ENCODE data around the gene XXYLT1.
"Not testable (repeated sequence)": the region's sequence is repeated elsewhere in the genome, so short reads cannot be mapped to it uniquely, and the experiment has no call there.

Gene XXYLT1

DNA sequence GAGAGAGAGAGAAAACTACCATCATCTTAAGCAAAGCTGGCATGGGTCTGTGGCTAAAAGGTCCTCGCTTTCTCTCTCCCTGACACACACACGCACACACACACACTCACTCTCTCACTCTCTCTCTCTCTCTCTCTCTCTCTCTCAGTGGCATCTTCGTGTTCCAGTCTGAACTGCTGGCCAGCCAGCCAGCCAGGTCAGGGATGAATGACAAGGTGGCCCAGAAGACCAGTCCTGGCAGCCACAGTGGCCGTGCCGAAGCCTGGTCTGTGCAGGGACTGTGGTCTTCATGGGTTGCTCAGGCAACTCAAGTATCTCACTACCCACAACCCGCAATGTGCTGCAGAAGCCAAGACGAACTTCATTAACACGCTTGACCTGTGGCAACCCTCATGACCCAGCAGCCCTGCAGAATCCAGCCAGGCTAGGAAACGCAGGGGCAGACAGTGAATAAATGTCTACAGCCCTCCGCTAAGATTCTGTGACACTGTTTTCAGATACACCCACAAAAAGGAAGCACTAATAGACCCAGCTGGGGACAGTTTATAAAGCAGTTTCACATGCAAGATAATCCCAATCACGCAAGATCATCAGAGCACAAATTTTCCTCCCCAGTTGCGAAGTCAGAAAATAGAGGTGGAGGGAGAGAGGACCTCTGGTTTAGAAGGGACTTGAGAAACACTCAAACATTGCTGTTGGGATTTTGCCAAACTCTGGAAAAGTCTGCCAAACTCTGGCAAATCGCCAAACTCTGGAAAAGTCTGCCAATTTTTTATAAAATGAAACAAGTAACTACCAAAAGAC, 66.4 kb downstream of the XXYLT1 start:
- DNase-seq = no peak

DNA sequence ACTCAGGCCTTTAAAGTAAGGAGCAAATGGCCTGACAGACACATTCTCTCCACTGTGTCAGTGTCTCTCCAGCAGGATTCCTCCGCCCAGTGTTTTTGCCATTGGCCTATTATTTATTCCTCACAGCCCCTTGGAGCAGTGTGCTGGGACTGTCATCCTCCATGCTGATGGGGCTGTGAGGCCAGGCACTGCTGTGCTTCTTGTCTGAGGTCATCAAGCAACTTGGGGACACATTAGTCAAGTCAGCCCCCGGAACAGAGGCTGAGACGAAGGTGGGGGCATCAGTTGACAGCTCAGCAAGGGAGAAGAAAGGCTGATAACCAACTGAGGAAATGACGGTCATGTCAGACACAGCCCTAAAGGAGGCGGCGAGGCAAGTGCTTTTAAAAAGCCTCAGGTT, 67.4 kb downstream of the XXYLT1 start:
- no peak for DNase-seq

DNA sequence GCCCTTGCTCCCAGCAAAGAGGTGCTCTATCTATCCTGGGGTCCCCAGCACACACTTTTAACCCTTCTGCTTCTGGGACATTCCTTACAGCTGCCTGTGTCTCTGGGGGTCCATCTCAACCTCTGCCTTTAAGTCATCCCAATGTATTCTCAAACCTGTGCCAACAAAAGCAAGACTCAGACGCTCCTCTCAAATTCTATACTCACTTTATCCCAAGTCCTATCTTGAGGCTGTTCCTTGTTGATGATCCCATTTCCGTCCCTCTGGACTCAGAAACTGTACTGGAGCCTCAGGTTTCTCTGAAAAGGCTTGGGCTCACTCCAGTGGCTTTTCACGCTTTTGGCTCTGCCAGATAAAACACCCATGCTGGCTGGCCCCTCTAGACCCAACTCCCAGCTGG, 69.7 kb downstream of the XXYLT1 start:
- DNase-seq = no peak

DNA sequence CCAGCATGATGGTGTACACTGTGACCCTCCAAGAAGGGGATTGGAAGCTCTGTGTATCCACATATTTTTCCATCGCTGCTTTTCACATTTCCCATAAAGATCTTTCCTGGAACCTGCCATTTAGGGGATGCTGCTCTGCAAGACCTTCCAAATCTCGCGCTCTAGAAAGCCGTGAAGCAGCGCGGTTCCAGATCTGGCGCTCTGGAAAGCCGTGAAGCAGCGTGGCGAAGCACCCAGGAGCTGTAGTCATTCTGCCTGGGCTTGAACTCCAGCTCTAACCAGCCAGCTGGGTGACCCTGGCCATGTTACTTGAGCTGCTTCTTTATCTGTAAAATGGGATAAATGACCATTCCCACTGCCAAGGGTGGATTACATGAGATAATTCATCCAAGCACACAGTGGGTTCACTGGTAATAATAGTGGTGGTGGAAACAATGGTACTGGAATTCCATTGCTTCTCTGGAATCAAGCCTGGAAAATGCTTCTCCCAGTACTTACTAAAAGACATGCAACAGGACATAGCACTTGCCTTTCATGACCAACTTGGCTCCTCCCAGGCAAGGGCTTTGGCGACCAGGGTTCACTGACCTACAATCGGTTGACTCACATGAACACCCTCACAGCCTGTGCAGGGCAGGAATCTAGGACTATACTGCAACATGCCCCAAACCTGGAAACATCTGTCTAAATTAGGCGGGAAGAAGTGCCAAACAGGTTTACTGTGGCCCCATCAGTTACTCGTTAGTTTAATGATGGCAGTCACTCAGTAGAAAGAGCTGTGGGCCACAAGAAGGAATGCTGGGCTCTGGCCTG, 70.7 kb downstream of the XXYLT1 start:
- DNase-seq = no peak

DNA sequence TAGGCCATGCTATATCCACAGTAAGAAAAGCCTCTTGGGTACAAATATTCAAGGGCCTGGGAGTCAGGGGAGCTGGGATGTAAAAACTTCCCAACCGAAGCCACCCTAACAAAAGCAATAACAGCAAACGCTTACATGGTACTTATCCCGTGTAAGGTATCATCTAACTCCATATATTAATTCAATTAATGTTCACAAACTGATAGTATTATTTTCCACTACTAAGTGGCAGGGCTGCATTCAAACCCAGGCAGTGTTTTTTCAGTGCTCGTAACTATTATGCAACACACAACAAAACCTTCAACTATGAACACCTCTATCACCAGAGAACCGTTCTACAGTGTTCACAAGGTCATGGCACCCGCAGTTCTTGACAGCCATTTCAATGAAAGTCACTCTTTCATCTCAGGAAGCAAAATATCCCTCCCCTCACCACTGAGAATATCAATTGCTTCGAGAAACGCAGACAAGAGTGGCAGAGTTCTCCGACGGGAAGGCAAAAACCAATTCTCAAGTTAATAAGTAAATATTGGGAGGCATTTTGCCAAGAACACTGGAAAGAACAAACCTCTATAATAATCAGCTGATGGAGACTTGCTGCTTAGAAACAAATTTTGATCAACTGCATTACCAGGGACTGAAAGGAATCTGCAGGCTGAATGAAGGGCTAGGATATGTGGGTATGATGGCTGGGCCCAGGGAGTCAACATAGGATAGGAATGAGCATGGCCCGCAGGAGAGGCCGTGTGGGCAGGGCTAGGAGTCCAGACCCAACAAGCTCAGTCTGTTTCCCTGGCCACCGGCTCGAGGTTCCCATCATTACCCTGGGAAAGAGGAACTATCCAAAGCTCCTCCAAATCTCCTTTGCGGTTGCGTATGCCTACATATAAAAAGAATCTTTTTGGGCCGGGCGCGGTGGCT, 72.3 kb downstream of the XXYLT1 start:
- no peak for DNase-seq

DNA sequence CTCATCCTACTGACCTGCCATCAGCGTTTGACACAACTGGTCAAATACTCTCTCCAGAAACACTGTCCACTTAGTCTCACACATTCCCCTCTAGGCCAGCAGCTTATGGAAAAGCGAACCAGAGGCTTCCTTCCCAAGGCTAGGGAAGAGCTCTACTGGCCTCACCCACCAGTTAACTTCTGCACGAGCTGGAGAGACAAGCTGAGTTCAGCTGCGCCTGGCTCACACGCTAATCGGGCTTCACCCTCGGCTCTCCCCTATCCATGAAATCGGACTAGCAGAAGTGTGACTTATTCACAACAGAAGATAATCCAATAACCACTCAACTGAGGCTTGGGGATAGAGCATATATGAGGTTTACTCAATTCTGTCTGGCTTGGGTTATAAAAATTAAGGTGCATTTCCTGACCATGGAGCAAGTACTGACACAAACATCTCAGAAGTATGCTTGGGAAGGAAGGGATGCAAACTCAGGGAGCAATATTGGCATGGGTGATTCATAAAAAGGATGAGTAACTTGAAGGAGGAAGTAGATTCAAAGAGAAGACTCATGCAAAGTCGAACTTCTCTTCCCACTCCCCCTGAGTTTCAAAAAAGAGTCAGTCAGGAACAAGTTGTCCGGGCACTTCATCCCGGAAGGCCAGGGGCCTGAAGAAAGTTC, 73.1 kb downstream of the XXYLT1 start:
- peak; percentile 85 for DNase-seq

DNA sequence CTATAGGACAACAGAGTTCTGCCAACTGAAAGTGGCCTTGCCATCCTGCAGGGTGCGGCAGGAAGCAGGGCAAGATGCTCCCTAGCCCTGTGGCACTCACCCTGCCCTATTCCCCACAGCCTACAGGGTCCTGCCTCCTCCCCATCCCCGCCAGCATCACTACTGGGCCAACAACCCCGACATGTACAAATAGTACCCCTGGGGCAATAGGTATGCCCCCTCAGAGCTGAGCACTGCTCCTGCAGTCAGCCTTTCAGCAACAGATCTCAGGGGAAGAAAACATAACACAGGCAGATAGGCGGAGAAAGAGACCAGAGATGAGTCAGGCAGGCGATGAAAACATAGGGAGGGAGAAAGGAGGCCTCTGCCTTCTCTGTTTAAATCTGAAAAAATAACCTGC, 74.7 kb downstream of the XXYLT1 start:
- DNase-seq = peak; percentile 56

DNA sequence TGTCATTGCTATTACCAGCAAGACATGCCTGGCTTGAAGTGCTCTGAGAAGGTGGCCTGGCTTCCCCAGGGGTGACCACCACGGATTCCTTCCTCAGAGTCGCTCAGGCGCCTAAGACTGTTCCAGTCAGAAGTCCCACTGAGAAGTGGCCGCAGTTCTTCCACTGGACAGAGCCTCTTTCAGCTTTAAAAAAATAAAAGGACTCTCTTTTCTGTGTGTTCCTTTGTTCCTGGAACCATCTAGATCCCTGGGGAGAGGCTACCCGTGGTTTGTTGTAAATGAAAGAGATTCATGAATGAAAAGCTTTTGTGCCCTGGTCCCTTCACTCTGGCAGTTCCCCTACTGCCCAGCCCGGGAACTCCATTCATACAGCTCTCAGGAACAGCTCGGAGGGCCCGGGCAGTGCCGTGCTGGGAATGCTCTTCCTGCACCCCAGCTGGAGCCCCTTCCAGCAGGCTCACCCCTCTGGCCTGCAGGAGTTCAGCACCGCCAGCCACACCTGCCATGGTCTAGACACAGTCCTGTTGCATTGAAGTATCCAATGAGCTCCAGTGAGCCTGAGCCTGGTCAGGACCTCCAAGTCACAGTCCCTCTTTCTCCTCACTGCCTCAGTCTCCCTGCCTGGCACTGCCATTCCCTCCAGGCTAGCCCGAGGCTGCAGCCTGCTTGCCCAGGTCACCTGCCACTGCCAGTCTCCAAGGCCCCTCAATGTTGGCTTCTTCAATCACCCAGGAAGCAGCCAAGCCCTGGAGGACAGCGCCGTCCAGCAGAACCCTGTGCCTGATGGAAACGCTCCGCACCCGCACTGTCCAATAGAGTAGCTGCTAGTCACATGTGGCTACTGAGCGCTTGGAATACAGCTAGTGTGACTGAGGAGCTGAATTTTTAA, 75.4 kb downstream of the XXYLT1 start:
- DNase-seq = no peak

DNA sequence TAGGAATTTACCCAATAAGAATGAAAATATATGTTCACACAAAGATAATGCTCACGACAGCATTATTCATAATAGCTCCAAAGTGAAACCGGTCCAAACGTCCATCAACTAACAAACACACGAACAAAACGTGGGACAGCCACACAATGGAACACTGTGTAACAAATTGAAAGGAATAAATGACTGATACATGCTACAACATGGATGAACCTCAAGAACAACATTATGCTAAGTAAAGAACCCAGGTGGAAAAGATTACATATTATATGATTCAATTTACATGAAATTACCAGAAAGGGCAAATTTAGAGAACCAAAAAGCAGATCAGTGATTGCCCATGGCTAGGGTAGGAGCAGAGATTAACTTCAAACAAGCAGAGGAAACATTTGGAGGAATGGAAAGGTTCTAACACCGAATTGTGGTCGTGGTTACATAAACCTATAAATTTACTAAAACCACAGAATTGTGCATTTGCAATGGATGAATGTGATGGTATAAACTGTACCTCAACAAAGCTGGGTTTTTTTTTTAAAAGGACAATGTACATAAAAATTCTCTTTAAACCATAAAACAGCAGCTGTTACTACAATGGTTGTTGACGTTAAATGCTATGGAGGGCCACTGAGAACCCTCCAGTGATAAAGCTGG, 76.3 kb downstream of the XXYLT1 start:
- no peak for DNase-seq

DNA sequence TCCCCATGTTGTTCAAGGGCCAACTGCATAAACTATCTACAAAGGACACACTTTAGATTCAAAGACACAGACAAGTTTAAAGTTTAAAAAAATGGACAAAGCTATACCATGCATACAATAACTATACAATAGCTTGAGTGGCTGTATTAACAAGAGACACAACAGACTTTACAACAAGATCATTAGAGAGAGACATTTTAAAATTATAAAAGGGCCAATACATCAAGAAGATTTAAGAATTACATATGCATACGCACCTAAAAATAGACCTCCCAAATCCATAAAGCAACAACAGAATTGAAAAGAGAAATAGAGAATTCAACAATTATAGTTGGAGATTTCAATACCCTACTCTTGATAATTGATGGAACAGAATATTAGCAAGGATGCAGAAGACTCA, 79.4 kb downstream of the XXYLT1 start:
- DNase-seq = no peak

DNA sequence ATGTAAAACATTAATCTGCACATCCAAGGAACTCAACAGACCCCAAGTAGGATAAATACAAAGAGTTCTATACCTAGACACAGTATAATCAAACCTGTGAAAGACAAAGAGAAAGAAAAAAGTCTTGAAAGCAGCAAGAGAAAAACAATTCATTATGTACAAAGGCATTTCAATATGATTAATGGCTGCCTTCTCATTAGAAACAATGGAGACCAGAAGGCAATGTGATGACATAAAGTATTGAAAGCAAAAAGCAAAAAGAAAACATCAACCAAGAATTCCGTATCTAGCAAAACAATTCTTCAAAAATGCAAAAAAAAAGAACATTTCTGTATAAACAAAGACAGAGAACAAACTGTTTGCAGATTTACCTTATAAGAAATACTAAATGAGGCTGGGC, 81.1 kb downstream of the XXYLT1 start:
- no peak for DNase-seq

DNA sequence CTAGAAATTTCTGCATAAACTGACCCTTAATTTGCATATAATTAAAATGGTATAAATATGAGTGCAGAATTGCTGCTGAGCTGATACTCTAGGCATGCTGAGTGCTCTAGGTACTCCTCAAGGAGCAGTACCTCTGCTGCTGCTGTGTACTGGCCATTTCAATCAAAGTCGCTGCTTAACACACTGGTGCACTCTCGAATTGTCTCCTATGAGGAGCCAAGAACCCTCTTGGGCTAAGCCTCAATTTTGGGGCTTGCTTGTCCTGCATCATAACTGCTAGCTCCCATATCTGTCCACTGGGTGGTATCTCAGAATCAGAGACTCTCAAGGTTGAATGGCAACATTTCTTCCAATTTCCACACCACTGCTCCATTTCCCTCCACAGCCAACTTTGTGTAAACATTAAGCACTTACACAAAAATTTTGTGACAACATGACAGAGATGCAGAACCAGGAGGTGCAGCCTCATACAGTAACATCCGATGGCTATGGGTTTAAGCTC, 82.5 kb downstream of the XXYLT1 start:
- no peak for DNase-seq

DNA sequence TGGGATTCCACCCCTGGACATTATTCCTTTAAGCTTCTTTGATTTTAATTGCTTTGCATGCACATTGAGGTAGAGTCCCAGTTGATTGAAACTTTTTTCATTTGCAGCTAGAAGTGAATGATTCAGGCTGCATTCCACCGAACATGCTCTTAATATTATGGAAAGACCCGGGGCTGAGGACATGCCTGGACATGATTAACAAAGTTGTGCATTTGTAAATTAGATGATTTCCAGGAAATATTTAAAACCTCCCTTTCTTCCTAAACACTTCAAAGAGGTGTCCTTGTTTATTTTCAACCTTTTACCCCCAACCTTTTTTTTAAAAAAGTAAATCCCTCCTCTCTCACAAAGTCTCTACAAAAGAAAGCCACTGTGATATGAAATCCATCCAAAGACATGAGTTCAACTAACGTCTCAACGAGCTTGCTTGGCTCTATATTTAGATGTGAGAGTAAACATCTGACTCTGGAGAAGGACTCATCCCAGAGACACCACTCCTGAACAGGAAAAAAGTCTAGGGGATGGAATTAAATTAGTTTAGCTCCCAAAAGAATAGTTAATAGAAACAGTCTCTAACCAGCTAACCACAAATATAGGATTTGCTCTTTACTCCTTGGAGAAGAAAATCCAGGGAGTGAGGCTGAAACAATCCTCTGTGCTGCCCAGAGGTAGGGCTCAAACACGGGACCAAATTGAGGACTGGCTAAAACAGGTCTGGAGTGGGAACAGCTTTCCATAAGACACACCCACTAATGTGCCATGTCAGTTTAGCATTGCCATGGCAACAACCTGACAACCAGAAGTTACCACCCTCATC, 83.1 kb downstream of the XXYLT1 start:
- DNase-seq = peak; percentile 44

DNA sequence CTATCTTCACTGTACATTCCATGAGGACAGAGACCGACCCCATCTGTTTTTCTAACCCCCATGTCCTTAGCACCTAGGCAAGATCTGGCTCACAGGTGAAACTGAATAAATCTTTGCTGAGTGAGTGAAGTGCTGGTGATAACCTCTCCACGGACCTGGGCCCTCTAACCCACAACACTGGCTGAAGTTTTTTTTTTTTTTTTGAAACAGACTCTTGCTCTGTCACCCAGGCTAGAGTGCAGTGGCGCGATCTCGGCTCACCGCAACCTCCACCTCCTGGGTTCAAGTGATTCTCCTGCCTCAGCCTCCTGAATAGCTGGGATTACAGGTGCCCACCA, 84.3 kb downstream of the XXYLT1 start:
- DNase-seq = not testable (repeated sequence)

DNA sequence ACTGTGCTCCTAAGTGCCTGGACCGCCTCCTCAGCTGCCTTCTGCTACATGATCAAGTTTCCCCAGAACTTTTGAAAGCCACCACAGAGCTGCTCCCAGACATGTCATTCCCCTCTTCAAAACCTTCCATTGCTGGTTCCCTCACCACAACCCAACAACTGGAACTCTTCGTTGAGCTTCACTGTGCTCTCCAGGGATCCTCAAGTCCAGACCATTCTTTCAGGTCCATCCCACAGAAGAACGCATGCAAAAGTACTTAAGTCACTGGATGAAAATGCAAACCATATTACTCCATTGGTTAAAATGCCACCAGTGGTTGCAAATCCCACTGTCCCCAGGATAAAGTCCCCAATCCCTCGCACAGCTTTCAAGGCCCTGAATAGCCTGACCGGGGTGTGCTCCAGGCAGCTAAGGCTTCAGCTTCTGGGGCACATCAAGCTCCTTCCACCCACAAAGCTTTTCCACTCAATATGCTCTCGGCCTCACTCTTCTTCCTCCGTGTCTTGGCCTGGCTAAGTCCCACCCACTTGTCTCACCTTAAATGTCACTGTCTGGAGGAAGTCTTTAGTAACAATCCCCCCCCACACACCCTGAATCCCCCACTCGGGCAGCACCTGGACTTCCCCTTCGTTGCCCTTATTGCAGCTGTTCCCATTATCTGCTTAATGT, 84.8 kb downstream of the XXYLT1 start:
- no peak for DNase-seq

DNA sequence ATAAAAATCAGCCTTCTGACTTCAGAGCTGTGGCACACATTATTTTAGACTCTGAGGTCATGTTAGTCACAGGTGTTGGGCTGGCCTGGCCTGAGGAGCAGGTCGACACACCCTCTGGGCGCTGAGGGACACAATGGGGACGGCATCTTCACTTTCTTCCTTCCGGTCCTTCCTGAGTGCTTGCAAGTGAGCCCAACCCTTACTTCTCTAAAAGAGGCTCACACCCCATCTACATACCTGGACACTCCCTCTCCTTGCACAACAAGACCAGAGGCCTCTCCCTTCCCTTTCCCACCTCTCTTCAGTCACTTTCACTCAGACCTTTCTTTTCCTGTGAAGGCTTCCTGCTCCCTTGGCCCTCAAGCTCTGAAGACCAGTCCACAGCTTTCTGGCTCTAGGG, 85.4 kb downstream of the XXYLT1 start:
- no peak for DNase-seq

DNA sequence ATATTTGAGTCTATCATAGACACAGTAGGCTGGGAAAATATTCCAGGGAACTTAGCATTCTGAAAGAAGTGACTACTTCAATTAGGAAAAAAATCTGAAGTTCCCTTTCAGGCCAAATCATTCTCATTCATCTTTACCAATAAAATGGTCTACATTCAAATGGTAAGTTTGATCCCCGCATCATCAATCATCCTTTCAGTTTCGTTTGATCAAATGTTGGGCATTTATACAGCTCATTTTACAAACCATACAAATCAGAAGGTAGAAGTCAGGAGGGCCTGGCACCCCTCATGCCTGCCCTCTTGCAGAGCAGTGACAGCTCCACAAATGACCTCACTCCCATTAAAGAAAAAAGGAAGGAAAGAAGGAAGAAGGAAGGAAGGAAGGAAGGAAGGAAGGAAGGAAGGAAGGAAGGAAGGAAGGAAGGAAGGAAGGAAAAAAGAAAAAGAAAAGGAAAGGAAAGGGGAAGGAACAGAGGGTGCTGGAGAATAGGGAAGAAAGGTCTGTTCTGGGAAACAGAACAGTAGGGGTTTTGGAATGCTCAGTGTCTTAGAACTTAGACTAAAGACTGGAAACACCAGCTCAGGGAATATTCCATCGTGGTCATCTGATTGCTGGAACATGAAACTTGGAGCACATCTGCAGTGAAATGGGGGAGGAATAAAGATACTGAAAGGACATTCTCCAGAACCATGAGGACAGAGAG, 86.1 kb downstream of the XXYLT1 start:
- DNase-seq = no peak

DNA sequence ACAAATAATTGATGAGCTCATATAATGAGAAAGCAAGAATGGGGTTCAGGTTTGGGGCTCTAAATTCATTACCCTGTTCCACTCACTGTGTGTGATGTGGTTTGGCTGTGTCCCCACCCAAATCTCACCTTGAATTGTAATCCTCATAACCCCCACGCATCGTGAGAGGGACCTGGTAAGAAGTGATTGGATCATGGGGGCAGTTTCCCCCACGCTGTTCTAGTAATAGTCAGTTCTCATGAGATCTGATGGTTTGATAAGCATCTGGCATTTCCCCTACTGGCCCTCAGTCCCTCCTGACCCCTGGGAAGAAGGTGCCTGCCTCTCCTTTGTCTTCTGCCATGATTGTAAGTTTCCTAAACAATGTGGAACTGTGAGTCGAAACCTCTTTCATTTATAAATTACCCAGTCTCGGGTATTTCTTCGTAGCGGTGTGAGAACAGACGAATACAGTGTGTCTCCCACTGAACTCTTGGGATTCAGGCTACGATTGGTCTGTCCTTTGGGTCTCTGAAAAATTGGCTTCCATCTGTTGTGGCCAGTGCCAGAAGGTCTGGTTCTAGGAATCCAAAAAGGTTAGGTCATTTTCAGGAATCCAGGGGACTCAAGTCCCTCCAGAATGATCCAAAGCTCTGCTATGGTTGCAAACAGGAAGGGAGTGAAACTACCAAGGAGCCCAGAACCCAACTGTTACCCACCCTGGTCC, 87.7 kb downstream of the XXYLT1 start:
- peak; percentile 19 for DNase-seq

All from EL (cell line).